HPDE6-E6E7 (cell line): ENCODE data around the gene NSD2.
"Not testable (repeated sequence)": the region's sequence is repeated elsewhere in the genome, so short reads cannot be mapped to it uniquely, and the experiment has no call there.

Experiments
- DNase-seq: peaks from one replicate; pipeline ENCODE4 v3.0.0; 2011; ENCODE audit warnings: missing footprints; ENCODE audit errors: extremely low spot score

Gene NSD2

DNA sequence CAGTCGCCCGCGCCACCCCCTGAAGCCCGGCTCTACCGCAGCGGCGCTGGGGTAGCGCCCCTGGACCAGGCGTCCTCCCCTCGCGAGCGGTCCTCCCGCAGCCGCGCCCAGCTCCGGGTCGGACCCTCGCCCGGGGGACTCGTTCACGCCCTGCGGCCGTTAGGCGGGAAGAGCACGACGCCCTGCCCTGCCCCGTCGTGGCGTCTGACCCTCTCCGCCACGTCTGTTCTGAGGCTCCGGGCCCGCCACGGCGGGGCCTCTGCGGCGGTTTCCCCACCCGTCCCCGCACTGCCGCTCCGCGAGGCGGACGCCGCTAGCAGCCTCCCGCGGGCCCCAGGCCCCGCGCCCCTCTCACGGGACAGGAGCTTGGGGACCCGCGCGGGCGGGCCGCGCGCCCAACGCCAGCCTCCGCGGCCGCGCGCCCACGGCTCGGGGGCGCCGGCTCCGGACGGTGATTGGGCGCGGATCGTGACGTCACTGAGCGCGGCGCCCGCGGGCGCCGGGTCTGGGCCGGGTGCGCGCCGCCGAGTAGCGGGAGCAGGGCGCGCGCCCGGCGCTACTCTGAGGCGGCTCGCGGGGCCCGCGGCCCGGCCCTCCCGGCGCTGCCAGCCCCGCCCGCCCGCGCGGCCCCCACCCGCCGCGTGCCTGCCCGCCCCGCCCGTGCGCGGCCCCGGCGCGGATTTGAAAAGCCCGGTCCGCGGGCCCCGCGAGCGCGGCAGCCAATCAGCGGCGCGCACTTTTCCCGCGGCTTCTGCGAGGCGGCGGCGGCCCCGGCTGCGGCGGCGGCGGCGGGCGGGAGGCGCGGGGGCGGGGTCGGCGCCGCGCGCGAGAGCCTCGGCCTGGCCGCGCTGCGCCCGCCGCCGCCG lies at the start of gene NSD2:
Gene NSD2 (plus strand): TSS at position 816 of the 866 bp plus-strand sequence. CDS start 29,262 bp downstream, outside the sequence.
- DNase-seq = peak; percentile 84

DNA sequence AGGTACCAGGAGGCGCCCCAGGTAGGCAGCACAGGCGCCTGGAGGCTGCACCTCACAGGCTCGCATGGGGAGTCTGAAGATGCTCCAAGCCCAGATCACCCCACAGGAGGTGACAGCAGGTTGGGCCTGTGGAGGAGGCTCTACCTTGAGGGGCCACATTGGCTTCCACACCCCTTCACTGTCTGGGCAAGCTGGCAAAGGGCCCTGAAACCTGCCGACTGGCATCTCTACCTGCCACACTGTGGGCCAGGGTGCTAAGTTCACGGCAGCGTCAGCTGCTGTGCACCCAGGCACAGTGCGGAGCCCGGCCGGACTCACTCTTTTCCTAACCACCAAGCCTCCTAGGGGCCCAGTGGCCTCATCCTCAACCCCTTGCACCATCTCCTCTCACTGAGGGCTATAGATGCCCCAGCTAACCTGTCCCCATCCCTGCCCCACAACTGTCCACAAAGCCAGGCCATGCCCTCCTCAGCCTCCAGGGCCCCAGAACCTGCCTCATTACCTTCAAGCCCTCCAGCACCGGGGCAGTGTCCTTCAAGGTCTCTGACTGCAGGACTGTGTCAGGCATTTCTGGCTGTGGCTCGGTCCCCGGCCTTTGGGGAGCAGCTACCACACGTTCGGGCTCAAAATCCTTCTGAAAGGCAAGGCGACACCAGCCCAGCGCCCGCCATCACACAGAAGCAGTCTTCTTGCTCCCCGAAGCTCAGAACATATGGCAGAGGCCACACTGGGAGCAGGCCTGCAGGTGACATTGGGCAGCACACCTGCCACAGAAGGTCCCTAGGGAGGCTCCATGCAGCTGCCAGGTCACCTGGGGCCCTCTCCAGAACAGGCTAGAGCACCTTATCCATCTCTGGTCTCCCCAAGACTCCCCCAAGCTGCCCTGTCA lies 49.3 kb upstream of the NSD2 start:
- DNase-seq = no peak

DNA sequence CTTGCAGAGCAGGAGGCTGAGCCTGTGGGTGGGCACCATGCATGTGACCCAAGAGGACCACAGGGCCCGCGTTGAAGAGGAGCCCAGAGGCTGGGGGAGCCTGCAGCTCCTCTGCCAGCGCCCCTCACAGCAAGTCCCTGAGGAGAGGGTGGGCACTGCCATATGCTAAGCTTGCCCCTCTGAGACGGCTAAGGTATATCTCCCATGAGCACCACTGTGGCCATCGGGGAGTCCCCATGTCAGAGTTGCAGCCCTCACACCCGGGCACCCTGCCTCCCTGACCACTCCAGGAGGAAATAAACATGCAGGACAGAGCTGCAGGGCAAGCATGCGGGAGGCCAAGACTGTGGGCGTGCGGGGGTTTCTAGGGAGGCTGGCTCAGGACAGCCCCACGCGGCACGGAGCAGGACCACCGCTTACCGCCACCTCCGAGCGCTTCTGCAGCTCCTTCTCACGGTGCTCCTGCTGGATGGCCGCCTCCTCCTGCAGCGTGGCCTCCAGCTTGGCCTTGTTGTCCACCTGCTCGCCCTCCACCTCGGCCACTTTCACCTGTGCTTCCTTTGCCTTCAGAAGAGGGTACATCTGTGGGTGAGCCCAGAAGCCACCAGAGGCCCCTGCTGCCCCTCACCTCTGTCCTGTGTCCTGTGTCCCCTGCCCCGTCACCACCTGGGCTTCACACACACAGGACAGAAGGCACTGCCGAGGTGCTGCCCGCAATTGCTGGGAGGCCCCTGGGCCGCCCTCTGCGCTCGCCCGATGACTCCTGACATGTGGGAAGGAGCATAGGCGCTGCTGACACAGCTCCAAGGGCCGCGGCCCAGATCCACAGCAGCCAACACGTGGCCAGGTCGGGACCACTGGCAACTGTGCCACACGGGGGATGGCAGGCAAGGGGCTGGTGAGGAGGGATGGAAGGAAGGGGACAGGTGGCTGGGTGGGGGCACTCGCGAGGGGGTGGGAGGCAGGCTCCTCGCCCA lies 48.3 kb upstream of the NSD2 start:
- DNase-seq = no peak

DNA sequence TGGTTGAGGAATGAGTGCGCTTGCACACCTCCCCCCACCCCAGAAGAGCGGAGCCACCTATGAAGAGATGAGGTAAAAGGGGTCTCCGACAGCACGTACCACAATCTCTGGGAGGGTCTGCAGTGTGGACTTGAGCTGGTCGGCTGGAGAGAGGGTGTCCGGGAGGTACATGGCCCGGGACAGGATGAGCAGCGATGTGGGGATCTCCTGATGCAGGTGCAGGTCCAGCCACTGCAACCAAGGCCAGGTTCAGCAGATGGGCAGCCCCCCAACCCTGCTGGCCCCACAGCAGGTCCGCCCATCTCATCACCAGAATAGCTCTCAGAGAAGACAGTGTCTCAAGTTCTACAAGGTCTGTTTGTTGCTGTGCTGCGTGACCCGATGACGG lies 47.7 kb upstream of the NSD2 start:
- no peak for DNase-seq

DNA sequence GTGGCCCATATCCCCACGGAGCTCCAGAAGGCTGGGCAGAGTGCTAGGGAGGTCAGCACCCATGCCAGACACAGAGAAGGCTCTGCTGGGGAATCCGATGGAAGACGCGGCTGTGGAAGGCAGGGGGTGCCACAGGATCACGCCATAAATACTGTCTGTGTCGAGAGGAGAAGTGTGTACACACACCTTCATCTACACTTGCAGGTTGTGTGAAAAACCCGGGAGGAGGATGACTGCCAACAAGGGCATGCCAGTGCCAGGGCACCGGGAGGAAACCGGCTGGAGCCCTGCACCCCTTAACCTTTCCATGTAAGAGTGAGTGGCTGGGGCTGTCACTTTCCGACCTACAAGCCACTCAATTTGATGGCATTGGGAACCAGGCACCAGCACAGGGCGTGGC lies 46.4 kb upstream of the NSD2 start:
- no peak for DNase-seq

DNA sequence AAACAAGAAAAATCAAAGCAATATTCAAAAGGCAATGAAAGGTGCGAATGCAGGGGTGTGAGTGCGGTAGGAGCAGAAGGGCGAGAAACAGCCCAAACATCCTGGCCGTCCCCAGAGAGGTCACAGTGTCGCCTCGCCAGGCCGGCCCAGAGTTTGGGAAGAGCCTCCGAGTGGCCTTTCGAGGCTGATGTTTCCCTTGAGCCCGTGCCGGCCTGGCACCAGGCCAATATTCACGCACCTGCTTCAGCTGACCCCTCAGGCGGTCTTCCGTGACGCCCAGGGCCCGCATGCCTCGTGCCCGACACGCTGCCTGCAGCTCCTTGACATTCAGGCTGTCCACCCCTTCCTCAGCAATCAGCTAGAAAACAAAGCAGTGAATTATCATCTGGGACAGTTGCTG lies 45.9 kb upstream of the NSD2 start:
- DNase-seq = no peak

DNA sequence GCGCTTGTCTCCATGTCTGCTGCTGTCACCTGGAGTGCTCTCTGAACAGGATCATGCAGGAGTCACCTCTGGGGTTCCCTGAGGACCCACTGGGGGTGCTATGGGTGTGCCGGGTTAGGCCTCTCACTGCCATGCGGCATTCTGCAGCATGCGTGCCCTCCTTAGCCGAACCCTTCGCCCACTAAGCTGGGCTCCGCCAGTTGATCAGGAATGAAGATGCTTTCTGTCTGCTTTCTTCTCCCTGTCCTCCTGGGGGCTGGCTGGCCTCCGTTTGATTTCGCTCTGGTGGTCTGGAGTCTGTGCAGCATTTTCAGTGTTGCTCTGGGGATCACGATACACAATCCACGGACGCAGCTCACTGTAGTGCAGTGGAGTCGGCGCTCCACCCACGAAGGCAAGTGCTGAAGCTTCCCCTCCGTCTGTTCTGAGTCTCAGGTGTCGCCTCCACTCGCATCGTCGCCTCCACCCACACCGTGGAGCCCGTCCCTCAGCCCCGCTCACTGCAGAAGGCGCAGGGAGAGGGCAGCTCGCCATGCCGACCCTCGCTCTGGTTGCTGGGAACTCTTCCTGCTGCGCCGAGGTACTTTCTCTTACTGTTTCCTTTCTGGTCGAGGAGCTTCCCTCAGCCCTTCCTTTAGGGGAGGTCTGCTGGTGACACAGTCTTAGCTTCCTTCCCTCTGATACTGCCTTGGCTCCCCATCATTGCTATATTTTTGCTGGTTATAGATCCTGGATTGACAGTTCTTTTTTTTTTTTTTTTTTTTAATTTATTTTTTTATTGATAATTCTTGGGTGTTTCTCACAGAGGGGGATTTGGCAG lies 44.5 kb upstream of the NSD2 start:
- DNase-seq = no peak

DNA sequence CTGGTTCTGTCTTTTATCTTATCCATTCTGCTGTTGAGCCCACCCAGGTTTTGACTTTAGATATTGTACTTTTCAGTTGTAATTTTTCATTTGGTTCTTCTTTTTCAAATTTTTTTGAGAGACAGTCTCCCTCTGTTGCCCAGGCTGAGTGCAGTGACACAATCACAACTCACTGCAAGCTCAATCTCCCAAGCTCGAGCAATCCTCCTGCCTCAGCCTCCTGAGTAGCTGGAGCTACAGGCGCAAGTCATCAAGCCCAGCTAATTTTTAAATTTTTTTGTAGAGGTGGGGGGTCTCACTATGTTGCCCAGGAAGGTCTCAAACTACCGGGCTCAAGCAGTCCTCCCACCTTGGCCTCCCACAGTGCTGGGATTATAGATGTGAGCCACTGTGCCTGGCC lies 41.0 kb upstream of the NSD2 start:
- DNase-seq = no peak

DNA sequence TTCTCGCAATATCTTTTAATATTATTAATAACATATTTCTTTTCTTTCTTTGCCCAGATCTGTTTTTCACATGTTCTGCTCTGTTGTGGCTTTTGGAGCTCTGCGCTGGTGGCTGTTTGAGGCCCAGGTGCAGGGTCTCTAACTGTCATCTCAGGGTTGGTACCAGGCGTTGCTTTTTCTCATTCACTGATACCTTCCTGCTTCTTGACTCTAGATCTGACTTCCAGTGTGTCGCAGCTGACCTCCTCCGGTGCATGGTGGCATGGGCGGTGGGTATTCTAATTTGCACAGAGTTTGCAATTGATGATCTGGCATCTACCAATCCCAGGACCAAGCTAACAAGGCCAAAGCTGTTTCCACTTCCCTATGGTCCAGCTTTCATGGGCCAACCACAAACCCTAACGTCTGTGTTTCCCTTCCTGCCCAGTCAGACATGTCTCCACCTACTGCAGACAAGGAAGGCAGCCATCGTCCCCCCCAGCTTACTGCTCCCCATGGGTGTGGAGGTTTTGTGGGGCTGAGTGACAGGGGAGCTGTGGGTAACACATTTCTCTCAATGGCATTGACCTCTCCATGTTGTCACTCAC lies 40.5 kb upstream of the NSD2 start:
- DNase-seq = no peak

DNA sequence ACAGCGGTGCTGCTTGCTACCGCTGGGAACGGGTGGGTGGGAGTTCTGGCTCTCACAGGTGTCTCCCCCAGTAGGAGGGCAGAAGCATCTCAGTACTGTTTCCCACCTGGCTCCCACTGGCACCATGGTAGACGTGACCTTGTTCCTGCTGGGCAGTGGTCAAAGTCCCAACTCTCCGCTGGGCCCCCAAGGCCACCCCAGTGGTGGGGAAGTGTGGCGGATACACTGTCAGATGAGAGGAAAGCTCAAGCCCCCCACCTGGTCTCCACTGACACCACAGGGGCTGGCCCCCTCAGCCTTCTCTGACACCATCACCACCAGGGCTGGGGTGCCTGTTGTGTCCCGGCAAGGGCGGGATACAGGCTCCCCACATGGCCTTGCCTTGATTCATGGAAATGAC lies 39.9 kb upstream of the NSD2 start:
- no peak for DNase-seq

DNA sequence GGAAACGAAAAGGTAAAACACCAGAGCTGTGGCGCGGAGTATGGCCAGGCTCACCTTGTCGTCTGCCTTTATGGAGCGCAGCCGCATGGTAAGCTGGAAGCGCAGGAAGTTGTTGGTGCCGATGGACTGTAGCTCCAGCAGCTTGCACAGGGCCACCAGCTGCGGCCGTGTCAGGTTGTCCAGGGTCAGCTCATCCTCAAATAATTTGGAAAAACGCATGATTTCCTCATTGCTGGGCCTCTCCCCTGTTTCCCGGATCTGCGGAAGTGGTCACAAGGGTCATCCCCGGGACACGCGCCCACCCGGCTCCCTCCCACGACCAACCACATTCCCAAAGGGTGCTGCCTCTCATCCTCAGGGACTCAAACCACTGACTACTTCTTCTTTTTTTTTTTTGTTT lies 38.5 kb upstream of the NSD2 start:
- DNase-seq = no peak

DNA sequence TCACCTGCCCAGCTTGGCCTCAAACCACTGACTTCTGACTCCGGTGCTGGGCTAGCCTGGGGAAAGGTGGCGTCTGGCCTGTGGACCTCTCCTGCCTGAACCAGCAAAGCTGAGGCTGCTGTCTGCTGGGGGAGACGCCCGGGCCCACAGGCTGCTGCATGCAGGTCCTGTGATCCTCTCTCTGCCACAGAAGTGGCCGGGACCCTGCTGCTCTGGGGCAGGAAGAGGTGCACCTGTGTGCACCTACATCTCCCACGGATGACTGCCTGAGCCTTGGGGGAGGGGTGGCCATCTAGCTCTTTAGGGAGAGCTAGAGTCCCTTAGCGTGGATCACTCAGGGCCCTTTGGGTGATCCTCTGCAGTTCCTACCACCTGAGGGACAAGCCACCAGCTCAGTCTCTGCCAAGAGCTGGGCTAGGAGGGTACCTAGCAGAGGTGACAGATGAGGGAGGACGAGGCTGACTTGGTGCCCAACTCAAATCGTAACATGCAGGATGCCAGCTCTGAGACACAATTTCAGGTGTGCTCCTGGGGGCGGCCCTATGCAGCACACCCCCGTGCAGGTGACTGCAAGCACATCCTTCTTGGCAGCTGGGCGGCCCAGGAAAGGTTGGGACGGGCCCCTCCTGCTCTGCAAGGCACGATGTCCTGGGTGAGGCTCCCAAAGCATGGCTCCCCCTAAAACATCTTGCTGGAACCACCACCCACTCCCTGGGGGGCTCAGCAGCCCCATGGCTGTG lies 37.7 kb upstream of the NSD2 start:
- no peak for DNase-seq

DNA sequence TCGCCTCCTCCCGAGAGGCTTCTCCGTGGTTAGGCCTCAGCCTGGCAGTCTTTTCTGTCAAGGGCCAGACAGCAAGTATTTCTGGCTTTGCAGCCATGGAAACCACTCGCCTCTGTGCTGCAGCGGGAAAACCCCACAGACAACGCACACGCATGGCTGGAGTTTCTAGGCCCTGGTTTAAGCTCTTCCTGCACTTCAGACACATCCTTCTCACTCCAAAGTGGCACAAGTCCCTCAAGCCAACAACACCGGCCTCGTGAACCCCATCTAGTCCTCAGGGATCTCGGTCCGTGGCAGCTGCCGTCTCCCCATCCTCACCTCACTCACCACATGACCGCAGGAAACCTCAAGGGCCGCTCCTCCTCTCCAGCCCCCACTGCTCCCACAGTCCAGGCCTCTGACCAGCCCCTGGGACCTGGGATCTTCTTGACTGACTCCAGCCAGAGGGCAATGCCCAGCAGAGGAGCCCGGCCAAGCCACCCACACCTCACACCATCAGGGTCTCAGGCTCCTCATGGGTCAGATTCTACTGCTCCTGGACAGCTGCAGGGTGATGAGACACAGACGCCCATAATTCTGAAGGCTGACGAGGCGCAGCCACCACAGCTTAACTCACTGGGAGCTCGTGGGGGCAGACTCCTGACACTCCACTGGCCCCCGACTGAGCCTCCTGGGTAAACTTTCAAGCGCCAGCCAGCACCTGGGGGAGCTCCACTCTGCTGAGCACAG lies 37.0 kb upstream of the NSD2 start:
- DNase-seq = no peak

DNA sequence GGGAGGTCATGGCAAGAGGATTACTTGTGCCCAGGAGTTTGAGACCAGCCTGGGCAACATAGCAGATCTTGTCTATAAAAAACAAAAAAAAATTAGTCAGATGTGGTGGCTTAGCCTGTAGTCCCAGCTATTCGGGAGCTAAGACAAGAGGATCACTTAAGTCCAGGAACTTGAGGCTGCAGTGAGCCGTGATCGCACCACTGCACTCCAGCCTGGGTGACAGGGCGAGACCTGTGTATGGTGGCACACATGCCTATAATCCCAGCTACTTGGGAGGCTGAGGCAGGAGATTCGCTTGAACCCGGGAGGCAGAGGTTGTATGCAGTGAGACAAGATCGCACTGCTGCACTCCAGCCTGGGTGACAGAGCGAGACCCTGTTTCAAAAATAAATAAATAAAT lies 35.4 kb upstream of the NSD2 start:
- DNase-seq = not testable (repeated sequence)

DNA sequence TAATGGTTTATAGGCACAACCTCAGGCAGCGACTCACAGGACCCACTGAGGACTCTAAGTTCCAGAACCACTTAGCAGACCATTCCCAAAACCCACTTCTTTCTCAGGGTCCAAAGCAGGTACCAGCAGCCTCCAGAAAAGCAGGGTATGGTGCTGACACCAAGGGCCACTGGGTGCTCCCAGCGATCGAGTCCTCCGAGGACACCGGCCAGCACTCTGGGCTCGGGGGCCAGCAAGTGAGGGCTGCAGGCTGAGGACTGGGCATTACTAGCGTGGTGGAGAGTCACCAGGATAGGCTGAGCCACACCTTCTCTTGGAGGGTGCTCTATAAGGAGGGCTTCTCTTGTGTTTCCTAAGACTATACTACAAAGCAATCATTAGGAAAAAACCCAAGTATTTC lies 34.5 kb upstream of the NSD2 start:
- DNase-seq = no peak

DNA sequence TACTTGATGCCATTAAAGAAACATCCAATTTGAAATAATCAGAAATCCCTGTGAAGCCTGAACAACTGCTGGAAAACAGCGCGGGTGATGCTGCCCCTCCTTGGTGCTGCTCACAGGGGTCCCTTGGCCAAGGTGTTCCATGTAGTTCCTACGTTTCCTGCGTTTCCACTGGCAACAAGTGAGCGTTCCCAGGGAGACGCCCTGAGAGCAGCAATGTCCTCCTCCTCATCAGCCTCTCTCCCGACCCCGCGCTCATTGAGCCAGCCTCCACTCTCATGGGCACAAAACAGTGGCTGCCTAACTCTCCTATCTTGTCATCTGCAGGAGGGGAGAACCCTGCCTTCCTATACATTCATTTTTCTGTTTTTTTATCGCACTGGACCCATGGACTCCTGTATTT lies 34.1 kb upstream of the NSD2 start:
- DNase-seq = no peak

DNA sequence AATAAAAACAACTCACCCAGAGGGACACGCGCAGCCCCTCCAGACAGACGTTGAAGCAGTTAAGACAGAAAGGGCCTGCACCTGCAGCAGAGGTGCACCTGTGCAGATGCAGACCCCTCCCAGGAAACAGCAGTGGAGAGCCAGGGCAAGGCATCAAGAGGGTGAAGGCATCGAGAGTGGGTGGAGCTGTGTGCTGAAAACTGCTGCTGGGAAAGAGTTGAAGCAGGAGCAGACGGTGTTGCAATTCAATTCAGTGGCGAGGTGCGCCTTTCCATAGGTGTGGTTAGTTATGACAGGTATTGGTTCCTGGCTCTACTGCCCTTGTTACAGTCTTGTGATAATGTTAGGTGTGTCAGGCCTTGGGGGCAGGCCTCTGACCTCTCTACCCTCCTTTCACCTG lies 31.9 kb upstream of the NSD2 start:
- DNase-seq = no peak

DNA sequence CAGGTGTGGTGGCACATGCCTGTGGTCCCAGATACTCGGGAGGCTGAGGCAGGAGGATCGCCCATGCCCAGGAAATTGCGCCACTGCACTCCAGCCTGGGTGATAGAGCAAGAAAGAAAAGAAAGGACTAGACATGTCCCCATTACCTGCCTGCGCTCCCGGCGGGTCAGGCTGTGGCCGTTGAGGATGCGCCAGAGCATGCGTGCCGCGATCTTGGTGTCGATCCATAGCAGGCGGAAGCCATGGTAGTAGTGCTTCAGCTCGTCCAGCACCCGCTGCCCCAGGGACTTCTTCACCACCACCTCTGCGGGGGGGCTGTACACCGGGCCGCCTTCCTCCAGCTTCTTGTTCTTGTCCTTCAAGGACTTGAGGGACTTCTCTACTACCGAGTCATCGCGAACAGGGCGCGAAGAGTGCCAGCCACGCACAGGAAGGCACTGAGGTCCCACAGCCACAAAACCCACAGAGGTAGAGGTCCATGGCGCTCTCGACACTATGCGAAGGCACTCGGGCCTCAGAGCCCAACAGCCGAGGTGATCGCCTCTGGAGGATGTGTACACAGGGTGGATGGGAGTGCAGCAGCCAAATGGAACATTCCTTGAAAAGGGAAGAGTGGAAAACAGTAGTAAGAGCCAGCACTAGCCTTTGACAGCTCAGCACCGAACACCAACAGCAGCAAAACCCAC lies 29.8 kb upstream of the NSD2 start:
- no peak for DNase-seq

DNA sequence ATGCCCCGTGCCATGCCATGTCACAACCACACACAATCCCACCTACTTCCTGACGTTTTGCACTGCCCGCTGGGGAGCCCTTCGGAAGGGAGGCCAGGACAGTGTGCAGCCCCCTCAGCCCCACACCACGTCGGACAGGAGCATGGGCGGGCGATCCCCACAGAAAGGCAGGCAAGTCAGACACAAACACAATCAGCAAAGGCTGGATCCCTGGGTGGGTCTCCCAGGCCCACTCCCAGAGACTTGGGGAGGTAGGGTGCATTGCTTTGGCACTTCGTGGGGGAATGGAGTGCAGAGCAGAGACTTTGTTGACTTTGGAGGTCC lies 29.3 kb upstream of the NSD2 start:
- DNase-seq = no peak
